ENCODE measurements around the gene TMEM123.

Gene TMEM123

DNA sequence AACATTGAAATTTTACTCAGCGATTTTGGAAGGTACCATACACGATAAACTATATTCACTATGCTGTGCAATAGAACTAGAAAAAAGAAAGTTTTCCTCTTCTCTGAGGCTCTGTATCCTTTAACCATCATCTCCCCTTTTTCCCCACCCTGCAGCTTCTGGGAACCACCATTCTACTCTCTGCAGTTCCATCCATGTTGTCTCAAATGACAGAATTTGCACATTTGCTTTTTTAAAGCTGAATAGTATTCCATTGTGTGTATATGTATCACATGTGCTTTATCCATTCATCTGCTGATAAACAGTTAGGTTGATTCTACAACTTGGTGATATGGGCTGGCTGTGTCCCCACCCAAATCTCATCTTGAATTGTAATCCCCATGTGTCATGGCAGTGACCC, 21.2 kb downstream of the TMEM123 start:
- FAIRE-seq = peak; percentile 88
- no peak for DNase-seq (ENCODE audit: insufficient read length, low spot score)
- TF ChIP-seq PAX5 (IDR thresholded peaks at IDR 0.05; ENCODE audit: insufficient read depth, low read length, severe bottlenecking) = no peak
- TF ChIP-seq POU2F2 (IDR thresholded peaks at IDR 0.05; ENCODE audit: low read depth, low read length) = no peak
- no peak for TF ChIP-seq TAF1 (IDR thresholded peaks at IDR 0.05; ENCODE audit: low read depth, low read length)
- no peak for TF ChIP-seq SPI1 (IDR thresholded peaks at IDR 0.05; ENCODE audit: low read depth, low read length)
- TF ChIP-seq POLR2A (IDR thresholded peaks at IDR 0.05; ENCODE audit: low read depth, low read length) = no peak
- TF ChIP-seq POLR2AphosphoS5 (IDR thresholded peaks at IDR 0.05; ENCODE audit: low read depth, low read length) = no peak

DNA sequence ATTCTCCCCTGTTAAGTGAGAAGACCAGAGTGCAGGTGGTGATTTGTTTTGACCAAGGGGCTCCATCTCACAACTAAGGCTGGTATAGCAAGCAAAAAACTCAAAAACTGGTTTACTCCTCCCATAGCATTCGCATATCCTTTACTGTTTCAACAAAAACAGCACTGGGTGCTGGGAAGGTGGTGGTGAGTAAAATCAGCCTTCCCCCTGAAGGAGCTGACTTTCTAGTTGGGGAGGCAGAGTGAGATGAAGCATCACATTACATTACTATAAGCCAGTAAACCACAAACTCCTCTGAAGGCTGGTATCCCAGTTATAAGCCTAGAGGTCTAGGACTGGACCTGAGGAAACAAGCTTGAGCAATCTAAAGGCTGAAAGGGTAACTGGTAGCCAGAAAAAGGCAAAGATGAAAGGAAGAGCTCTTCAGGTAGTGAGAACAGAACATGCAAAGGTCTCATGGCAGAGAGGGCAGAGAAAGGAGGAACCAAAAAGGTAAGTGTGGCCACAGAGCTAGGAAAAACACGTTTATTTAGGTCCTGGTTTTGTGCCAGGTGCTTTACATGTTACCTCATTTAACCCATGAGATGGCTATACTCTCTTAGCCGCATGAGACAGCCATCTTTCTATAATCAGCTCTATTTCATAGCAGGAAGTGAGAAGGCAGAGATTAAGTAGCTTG, 22.3 kb downstream of the TMEM123 start:
- no peak for TF ChIP-seq POU2F2 (IDR thresholded peaks at IDR 0.05; ENCODE audit: low read depth, low read length)
- no peak for TF ChIP-seq POLR2AphosphoS5 (IDR thresholded peaks at IDR 0.05; ENCODE audit: low read depth, low read length)
- TF ChIP-seq SPI1 (IDR thresholded peaks at IDR 0.05; ENCODE audit: low read depth, low read length) = peak; percentile 66
- TF ChIP-seq PAX5 (IDR thresholded peaks at IDR 0.05; ENCODE audit: insufficient read depth, low read length, severe bottlenecking) = no peak
- peak; percentile 15; the same call in 1 of the 2 replicates for TF ChIP-seq TAF1 (IDR thresholded peaks at IDR 0.05; ENCODE audit: low read depth, low read length)
- DNase-seq (ENCODE audit: insufficient read length, low spot score) = peak; percentile 20
- FAIRE-seq = peak; percentile 97

DNA sequence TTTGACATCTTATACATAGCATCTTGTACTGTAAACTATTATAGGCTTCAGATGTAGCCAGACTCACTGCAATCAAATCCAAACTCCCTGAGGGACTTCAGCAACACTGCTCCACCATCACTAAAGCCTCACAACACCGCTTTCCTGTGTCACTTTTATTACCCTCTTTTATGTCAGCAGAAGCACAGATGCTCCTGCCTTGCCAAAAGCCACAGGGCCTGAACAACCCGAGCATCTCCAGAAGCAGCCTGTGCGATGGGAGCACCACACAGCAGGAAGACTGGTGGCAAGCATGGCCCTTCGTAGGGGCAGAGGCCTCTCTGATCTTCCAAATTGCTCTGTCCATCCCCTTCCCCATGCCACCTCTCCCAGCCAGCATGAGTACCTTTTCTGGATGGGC, 22.9 kb downstream of the TMEM123 start:
- TF ChIP-seq SPI1 (IDR thresholded peaks at IDR 0.05; ENCODE audit: low read depth, low read length) (no peak), TAF1 (IDR thresholded peaks at IDR 0.05; ENCODE audit: low read depth, low read length) (no peak), POLR2AphosphoS5 (IDR thresholded peaks at IDR 0.05; ENCODE audit: low read depth, low read length) (no peak)
- DNase-seq (ENCODE audit: insufficient read length, low spot score) (no peak), FAIRE-seq (no peak)

DNA sequence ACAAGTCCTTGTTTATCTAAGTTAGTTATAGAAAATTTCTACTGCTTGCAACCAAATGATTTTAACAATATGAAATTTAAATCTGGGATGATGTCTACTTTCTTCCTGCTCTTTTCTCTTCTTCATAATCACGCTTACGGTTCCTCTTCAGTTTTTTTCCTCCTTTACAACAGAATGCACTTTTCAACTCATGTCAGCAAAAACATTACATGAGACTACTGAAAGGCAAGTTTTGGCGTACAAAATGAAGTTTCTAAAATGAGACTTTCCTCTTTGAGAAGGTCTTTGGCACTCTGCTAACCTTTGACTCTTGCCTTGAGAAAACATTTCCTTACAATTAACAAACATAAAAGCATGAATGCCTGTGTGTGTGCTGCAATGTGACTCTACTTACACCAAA, 23.3 kb downstream of the TMEM123 start:
- FAIRE-seq (no peak), DNase-seq (ENCODE audit: insufficient read length, low spot score) (no peak)
- TF ChIP-seq SPI1 (IDR thresholded peaks at IDR 0.05; ENCODE audit: low read depth, low read length) = no peak
- no peak for TF ChIP-seq POU2F2 (IDR thresholded peaks at IDR 0.05; ENCODE audit: low read depth, low read length)
- TF ChIP-seq POLR2A (IDR thresholded peaks at IDR 0.05; ENCODE audit: low read depth, low read length) = no peak
- no peak for TF ChIP-seq PAX5 (IDR thresholded peaks at IDR 0.05; ENCODE audit: insufficient read depth, low read length, severe bottlenecking)
- TF ChIP-seq TAF1 (IDR thresholded peaks at IDR 0.05; ENCODE audit: low read depth, low read length) = no peak
- no peak for TF ChIP-seq POLR2AphosphoS5 (IDR thresholded peaks at IDR 0.05; ENCODE audit: low read depth, low read length)

DNA sequence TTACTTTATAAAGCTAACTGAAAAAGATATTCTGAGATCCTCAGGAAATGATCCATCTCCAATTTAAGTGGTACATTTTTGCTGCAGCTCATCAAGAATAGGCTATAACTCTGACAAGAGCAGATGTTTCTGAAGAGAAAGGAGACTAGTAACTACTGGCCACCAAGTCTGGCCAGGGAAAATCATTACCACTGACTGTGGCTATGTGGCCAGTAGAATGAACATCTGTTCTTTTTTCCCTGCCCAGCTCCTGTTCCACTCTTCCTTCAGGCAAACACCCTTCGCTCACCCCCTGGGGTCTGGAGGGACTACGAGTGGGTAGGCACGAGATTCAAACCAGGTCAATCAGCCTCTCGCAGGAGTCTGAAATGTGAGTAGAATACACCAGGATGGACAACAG, 23.9 kb downstream of the TMEM123 start:
- TF ChIP-seq SPI1 (IDR thresholded peaks at IDR 0.05; ENCODE audit: low read depth, low read length) (no peak), POLR2A (IDR thresholded peaks at IDR 0.05; ENCODE audit: low read depth, low read length) (no peak), POU2F2 (IDR thresholded peaks at IDR 0.05; ENCODE audit: low read depth, low read length) (no peak), TAF1 (IDR thresholded peaks at IDR 0.05; ENCODE audit: low read depth, low read length) (no peak)
- DNase-seq (ENCODE audit: insufficient read length, low spot score) = no peak
- peak; percentile 33 for FAIRE-seq

DNA sequence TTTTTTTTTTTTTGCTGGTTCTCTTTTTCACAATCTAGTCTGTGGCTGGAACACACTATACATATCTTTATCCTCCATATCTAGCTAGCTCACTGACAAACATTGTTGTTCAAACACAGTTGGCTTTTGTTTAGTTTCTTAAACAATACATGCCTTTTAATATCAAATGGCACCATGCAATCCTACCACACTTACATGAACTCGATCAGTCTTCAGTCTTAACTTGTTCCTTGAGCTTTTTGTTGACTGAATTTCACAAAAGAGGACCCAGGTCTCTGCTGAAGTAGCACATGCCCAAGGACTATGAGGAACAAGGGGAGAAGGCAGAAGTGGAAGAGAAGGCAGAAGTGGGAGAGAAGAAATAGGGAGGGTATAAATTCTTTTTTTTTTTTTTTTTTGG, 25.5 kb downstream of the TMEM123 start:
- FAIRE-seq (no peak), DNase-seq (ENCODE audit: insufficient read length, low spot score) (no peak)
- TF ChIP-seq TAF1 (IDR thresholded peaks at IDR 0.05; ENCODE audit: low read depth, low read length) (no peak), POU2F2 (IDR thresholded peaks at IDR 0.05; ENCODE audit: low read depth, low read length) (no peak), POLR2AphosphoS5 (IDR thresholded peaks at IDR 0.05; ENCODE audit: low read depth, low read length) (no peak), PAX5 (IDR thresholded peaks at IDR 0.05; ENCODE audit: insufficient read depth, low read length, severe bottlenecking) (no peak), POLR2A (IDR thresholded peaks at IDR 0.05; ENCODE audit: low read depth, low read length) (no peak), SPI1 (IDR thresholded peaks at IDR 0.05; ENCODE audit: low read depth, low read length) (no peak)

DNA sequence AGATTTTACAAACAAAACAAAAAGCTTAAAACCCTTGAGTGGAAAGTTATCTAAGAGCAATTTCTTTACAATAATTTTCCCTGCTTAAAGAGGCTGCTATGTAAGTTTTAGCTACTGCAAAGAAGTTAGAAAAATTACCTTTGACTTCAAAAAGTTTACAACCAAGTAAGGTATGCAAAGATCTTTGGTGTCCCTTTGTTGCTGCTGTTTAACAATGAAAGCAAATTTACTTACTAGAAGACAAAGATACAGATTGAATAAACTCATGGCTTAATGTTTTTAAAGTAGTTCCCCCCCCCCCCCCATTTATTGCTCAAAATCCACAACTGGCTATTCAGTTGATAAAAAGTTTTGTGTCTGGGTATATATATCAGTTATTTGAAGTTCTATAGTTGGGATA, 26.0 kb downstream of the TMEM123 start:
- FAIRE-seq (no peak), DNase-seq (ENCODE audit: insufficient read length, low spot score) (no peak)
- TF ChIP-seq POU2F2 (IDR thresholded peaks at IDR 0.05; ENCODE audit: low read depth, low read length) (no peak), POLR2A (IDR thresholded peaks at IDR 0.05; ENCODE audit: low read depth, low read length) (no peak), SPI1 (IDR thresholded peaks at IDR 0.05; ENCODE audit: low read depth, low read length) (no peak), PAX5 (IDR thresholded peaks at IDR 0.05; ENCODE audit: insufficient read depth, low read length, severe bottlenecking) (no peak), POLR2AphosphoS5 (IDR thresholded peaks at IDR 0.05; ENCODE audit: low read depth, low read length) (no peak), TAF1 (IDR thresholded peaks at IDR 0.05; ENCODE audit: low read depth, low read length) (no peak)

DNA sequence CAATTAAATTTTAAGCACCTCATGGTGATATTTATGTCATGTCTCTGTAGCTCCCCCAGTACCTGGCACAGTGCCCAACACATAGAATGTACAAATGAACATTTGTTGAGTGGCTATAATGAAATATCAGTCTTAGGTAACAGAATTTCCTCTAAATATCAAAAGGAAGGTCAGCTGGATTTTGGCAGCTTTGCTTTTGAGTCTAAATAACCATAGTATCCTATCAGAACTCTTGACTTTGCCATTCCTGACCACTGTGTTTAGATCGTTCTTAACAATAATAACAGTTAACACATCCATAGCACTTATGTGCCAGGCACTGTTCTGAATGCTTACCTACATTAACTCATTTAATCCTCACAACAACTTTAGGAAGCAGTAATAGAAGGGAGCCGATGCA, 26.6 kb downstream of the TMEM123 start:
- DNase-seq (ENCODE audit: insufficient read length, low spot score) = no peak
- no peak for FAIRE-seq
- no peak for TF ChIP-seq POU2F2 (IDR thresholded peaks at IDR 0.05; ENCODE audit: low read depth, low read length)
- no peak for TF ChIP-seq PAX5 (IDR thresholded peaks at IDR 0.05; ENCODE audit: insufficient read depth, low read length, severe bottlenecking)
- TF ChIP-seq POLR2A (IDR thresholded peaks at IDR 0.05; ENCODE audit: low read depth, low read length) = no peak
- no peak for TF ChIP-seq POLR2AphosphoS5 (IDR thresholded peaks at IDR 0.05; ENCODE audit: low read depth, low read length)
- no peak for TF ChIP-seq TAF1 (IDR thresholded peaks at IDR 0.05; ENCODE audit: low read depth, low read length)
- no peak for TF ChIP-seq SPI1 (IDR thresholded peaks at IDR 0.05; ENCODE audit: low read depth, low read length)

DNA sequence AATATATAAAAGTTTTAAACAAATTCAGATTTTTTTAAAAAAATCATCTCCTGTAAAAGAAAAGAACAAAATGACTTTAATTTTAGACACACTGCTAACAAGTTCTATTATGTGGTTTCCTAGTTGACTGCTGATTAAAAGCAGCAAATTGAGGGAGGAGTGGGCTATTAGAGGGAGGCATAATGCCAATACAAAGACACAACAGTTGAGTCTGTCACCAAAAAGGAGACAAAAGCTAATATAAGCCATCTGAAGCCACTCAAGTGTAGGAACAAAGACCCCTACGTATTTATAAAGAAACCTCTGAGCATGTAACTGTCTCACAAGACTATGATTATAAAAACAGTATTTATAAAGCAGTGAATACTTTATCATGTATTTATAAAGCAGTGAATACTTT, 28.6 kb downstream of the TMEM123 start:
- DNase-seq (ENCODE audit: insufficient read length, low spot score) (no peak), FAIRE-seq (no peak)
- TF ChIP-seq TAF1 (IDR thresholded peaks at IDR 0.05; ENCODE audit: low read depth, low read length) (no peak), PAX5 (IDR thresholded peaks at IDR 0.05; ENCODE audit: insufficient read depth, low read length, severe bottlenecking) (no peak), POLR2AphosphoS5 (IDR thresholded peaks at IDR 0.05; ENCODE audit: low read depth, low read length) (no peak), POLR2A (IDR thresholded peaks at IDR 0.05; ENCODE audit: low read depth, low read length) (no peak), SPI1 (IDR thresholded peaks at IDR 0.05; ENCODE audit: low read depth, low read length) (no peak), POU2F2 (IDR thresholded peaks at IDR 0.05; ENCODE audit: low read depth, low read length) (no peak)

Data from GM12891 (cell line).